CD4-positive, alpha-beta T cell treated with Interleukin-17A for 1 hour (primary cell): Measurements from ENCODE around the gene PER2.
"Not testable (repeated sequence)": the region's sequence is repeated elsewhere in the genome, so short reads cannot be mapped to it uniquely, and the experiment has no call there.

ENCODE experiments used
- DNase-seq: peaks from one replicate; pipeline ENCODE4 v3.0.0-alpha.2; 2020

The PER2 gene

GRCh38 chr2:238287737-238288649 lies at the start of gene PER2:
Gene PER2, minus strand, starts transcription at chr2:238288610. Its CDS starts 10,674 bp downstream, at chr2:238277936.
- DNase-seq = peak; percentile 50

GRCh38 chr2:238337846-238338245 lies 49.4 kb upstream of the PER2 start:
- no peak for DNase-seq

- no peak for DNase-seq
Measured at GRCh38 chr2:238336793-238337444, 48.5 kb upstream of the PER2 start.

DNA sequence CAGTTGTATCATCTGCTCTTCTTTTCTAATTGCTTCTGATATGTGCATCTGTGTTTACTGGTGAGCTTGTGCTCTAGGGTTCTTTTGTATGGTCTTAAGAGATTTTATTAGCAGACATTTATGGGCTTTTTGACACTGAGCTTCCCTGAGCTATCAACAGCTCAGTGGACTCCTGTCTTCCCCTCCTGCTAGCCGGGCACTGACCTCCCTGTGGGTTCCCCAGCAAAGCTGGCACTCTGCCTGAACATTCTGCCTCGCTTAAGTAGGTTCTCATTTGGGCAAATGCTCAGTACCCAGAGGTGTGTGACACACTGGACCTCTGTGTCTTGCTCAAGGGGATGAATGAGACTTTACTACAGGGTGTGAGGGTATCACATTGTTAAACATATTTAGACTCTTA lies 47.7 kb upstream of the PER2 start:
- no peak for DNase-seq

GRCh38 chr2:238335591-238335990 lies 47.2 kb upstream of the PER2 start:
- DNase-seq = not testable (repeated sequence)

GRCh38 chr2:238334885-238335284 lies 46.5 kb upstream of the PER2 start:
- no peak for DNase-seq

DNA sequence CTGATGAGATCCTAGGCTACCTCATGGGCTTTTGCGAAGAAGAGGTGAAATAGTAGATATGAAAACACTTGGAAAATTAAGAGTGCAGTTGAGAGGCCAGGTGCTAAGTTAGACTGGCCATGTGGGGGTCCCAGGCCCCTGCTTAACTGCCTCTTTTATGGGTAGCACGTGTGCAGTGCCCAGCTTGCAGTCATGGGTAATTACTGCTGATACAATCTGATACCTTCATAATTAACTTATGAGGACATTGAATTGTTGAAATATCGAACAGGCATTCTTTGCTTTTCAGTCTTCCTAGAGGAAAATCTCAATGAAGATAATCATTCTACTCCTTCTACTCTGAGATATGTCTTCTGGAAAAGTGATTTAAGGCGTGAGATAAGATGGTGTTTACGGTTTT lies 43.5 kb upstream of the PER2 start:
- DNase-seq = no peak

GRCh38 chr2:238330391-238330790 lies 42.0 kb upstream of the PER2 start:
- DNase-seq = no peak

DNA sequence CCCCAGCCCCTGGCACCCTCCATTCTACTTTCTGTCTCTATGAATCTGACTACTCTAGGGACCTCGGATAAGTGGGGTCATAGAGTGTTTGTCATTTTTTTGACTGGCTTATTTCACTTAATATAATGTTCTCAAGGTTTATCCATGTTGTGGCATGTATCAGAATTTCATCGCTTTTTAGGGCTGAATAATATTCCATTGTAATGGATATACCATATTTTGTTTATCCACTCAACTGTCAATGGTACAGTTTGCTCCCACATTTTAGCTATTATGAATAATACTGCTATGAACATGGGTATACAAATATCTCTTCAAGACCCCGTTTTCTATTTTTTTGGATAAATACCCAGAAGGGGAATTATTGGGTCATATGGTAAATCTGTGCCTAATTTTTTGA lies 39.3 kb upstream of the PER2 start:
- DNase-seq = no peak

- DNase-seq = no peak
Measured at GRCh38 chr2:238326801-238327365, 38.5 kb upstream of the PER2 start.

- DNase-seq = no peak
Measured at GRCh38 chr2:238325694-238326093, 37.3 kb upstream of the PER2 start.

DNA sequence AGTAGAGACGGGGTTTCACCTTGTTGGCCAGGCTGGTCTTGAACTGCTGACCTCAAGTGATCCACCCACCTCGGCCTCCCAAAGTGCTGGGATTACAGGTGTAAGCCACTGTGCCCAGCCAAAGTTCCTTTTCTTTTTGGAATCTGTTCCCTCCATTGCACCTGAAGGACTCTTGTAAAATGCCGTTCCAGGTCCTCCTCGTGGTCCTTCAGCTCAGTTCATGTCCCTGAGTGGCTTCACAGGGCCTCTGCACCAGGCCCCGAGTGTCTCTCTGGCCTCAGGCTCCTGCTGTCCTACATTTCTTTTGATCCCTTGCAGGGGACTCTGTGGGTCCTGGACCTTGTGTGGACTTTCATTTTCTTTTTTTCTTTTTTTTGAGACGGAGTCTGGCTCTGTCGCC lies 35.8 kb upstream of the PER2 start:
- DNase-seq = not testable (repeated sequence)

DNA sequence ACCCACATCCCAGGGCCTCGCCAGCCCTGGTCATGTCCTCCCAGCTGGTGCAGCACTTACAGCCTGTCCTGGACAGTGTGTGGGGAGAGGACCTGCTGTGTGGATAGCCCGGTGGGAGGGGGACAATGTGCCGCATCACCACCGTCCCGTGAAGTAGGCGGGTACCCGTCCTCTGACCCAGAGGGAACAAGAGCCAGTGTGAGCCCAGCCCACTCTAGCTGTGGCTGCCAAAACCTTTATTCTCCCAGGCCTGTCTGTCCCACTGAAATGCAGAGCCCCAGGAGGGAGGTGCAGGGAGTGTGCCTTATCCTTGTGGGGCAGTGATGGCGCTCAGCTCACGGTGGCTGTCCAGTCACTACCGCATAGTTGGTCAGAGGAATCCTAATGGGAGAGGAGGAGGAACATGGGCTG lies 33.6 kb upstream of the PER2 start:
- no peak for DNase-seq

- DNase-seq = no peak
Measured at GRCh38 chr2:238321467-238321866, 33.1 kb upstream of the PER2 start.

DNA sequence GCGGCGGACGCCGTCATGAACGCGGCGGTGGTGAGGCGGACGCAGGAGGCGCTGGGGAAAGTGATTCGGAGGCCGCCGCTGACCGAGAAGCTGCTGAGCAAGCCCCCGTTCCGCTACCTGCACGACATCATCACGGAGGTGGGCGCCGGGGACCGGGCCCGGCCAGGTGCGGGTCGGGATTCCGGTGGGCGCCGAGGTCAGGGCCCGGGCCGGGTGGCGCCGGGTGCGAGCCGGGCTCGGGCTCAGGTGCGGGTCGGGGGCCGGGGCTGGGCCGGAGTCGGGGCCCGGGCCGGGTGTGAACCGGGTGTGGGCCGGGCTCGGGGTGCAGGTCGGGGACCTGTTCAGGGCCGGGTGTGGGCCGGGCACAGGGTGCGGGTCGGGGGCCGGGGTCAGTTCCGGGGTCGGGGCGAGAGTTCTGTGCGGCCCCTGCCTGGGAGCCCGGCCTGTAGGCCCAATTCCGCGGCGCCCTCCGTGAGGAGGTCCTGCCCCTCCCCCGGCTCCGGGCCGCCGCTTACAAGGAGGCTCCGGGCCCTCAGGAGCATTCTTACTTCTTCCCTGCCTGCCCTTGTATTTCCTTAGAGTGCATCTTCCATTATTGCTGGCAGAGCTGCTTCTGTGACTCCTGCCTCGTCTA lies 32.4 kb upstream of the PER2 start:
- no peak for DNase-seq

GRCh38 chr2:238320246-238320647 lies 31.8 kb upstream of the PER2 start, which contains the start of gene TRAF3IP1:
Gene TRAF3IP1, plus strand, starts transcription at chr2:238320518. Its CDS starts 145 bp downstream, at chr2:238320663.
- DNase-seq = peak; percentile 86

DNA sequence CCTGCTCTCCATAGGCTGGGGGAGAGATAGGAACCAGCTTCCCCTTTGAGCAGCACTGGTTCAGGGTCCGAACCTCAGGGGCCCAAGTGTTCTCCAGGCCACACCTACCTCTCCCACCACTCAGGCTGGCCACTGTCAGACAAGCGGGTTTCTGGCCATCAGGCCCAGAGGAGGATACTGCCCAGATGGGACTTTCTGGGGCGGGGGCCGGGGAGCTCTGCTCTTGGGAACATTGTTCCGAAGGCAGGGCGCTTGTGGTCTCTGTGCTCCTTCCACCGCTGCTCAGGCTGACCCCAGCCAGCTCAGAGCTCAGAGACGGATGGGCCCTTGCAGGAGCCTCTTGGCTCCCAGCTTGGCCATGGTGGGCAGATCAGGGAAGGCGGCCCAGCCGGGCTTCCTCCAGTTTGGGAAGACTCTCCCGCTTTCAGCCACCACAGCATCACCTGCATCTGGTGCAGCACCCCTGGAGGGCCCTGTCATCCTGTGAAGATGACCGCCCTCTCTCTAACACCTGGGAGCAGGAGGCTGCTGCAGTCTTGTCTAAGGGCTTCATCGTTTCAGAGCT lies 26.7 kb upstream of the PER2 start:
- DNase-seq = no peak

GRCh38 chr2:238314576-238314975 lies 26.2 kb upstream of the PER2 start:
- no peak for DNase-seq

DNA sequence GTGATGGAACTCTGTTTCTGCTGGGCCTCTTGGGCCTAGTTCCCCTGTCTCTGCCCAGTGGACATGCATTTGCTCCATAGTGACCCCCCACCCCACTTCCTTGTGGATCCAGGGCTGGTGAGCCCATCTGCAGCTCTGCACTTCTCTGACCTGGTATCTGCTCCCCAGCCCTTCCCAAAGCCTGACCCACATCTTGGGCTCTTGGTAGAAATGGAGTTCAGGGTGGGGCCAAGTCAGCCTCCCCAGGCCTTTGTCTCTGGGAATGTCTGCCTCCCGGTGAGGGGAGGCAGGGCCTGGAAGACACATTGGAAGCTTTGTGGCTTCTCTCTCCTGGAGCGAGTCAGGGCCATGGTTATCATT lies 25.6 kb upstream of the PER2 start:
- no peak for DNase-seq

DNA sequence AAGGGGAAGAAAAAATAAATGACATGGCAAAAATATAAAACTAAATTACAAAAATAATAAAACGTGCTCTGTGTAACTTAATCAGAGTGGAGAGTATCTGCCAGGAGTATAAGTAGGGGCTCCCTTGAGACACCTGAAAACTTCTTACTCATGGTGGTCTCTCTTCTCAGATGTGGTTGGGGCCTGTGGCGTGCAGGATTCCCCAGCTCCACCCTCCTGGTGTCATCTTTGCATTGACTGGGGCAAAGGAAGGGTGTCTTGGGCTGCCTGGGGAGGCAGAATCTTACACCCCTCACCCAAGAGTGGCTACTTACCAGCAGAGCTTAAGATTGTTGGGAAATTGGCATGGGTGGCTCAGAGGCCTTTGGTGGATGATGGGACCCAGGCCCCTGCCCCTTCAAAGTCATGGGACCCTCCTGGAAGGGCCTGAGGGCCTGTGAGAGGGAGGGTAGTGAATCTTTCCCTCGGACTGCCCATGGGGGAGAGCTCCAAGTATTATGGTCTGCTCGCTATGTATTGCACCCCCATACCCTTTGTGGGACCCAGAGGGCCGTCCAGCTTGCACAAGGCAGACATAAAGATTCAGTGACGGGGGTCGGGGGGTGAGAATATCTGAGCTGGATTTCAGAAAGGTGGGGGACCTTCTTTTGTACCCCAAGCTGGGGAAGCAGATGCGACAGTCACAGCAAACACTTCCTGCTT lies 25.0 kb upstream of the PER2 start:
- DNase-seq = no peak

DNA sequence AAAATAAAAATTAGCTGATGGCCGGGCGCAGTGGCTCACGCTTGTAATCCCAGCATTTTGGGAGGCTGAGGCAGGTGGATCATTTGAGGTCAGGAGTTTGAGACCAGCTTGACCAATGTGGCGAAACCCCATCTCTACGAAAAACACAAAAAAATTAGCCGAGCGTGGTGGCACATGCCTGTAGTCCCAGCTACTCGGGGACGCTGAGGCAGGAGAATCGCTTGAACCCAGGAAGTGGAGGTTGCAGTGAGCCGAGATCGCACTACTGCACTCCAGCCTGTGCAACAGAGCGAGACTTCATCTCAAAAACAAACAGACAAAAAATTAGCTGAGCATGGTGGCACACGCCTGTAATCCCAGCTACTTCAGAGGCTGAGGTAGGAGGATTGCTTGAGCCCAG lies 22.3 kb upstream of the PER2 start:
- not testable (repeated sequence) for DNase-seq

DNA sequence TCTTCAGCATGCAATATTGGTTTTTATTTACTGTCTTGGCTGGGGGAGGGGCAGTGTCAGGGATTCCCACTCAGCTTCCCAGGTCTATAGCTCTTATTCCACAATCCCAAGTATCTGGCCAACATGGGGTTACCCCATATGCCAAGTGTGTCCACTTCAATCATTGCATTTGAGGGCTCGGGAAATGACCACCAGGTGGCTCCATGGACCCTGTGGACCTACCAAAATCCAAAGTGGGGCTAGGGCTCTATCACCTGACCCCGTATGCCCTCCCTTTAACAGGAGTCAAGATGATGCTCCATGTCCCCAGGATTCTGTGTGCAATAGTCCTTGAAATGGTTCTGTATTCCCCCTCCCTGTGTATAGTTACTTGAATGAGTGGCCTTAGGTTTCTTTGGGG lies 19.8 kb upstream of the PER2 start:
- DNase-seq = no peak

- DNase-seq = no peak
Measured at GRCh38 chr2:238306672-238306998, 18.2 kb upstream of the PER2 start.
